Esophagus muscularis mucosa (tissue), 4 donors: ENCODE measurements around the gene ZNF670. TPM values are rescaled to one million over a fixed set of nuclear protein-coding genes. Genes with fewer than 3 reads are reported as not detected.
A peak's percentile ranks its signal among the peaks of the same experiment; 100 is the strongest.

Experiments used
- DNase-seq: peaks from one replicate; pipeline ENCODE4 v3.0.0-alpha.2; 2017; ENCODE audit errors: extremely low spot score
- H3K27ac ChIP-seq, 4 donors: fragments of 200-600 bp; sonication (generic); replicated peaks in 1 of 4; 1 replicate in 3 of 4; 2 replicates in 1 of 4; pipeline ENCODE4 v1.5.1; 2016 to 2019; ENCODE audit warnings: mild to moderate bottlenecking in 1 of 4
- H3K27me3 ChIP-seq, 4 donors: fragments of 200-600 bp; sonication (generic); one replicate each; pipeline versions ENCODE4 v1.5.1 to v1.6.0; 2016 to 2019
- H3K36me3 ChIP-seq, 4 donors: fragments of 200-600 bp; sonication (generic); one replicate each; pipeline ENCODE4 v1.5.1; 2016 to 2019
- H3K4me1 ChIP-seq, 4 donors: fragments of 200-600 bp; sonication (generic); one replicate each; pipeline ENCODE4 v1.5.1; 2016 to 2019
- H3K4me3 ChIP-seq, 4 donors: fragments of 200-600 bp; sonication (generic); 1 replicate in 2 of 4; 2 replicates in 2 of 4; pipeline ENCODE4 v1.5.1; 2016 to 2019; ENCODE audit warnings: mild to moderate bottlenecking in 4 of 4, moderate library complexity in 1 of 4
- H3K9me3 ChIP-seq, 4 donors: fragments of 200-600 bp; sonication (generic); 1 replicate in 3 of 4; 2 replicates in 1 of 4; pipeline ENCODE4 v1.5.1; 2016 to 2019
- EP300 ChIP-seq: sonication (generic); formaldehyde crosslinking; IDR thresholded peaks from one replicate; pipeline ENCODE4 v1.6.1; 2017; ENCODE audit warnings: antibody characterized with exemption
- POLR2A ChIP-seq: fragments of 450-650 bp; IDR thresholded peaks from one replicate; pipeline ENCODE4 v1.6.1; 2017; ENCODE audit warnings: antibody characterized with exemption, moderate library complexity, mild to moderate bottlenecking, low read depth
- POLR2AphosphoS5 ChIP-seq, 2 donors: sonication (generic); formaldehyde crosslinking; IDR thresholded peaks; one replicate each; pipeline ENCODE4 v1.6.1; 2017; ENCODE audit warnings: antibody characterized with exemption in 2 of 2
- WGBS: methylation state at CpG from one replicate; pipeline ENCODE4 v1.1.5; 2018; 5-methylcytosine and 5-hydroxymethylcytosine counted together
- intact Hi-C: fragments of 100-400 bp; cut with DNase I; formaldehyde crosslinking; loops from one replicate; pipeline ENCODE4 v1.15.1; 2023
- total RNA-seq, 4 donors: library from RNA; depleted of rRNA; stranded (reverse); fragments of >200 nt; gene quantifications; one replicate each; pipeline versions ENCODE4 v1.1.0 to v1.2.1, GENCODE V29; 2016
- TF ChIP-seq, protein P1 (sequence below), 3 experiments: fragments of 200-600 bp in 2 of 3; fragments of 450-650 bp in 1 of 3; sonication (generic) in 2 of 3; IDR thresholded peaks; one replicate each; pipeline ENCODE4 v1.5.1; 2017 to 2019; ENCODE audit warnings: antibody characterized with exemption in 3 of 3, mild to moderate bottlenecking in 2 of 3, moderate library complexity in 1 of 3

The ZNF670 gene
- total RNA-seq, 4 donors from 2014 or later = 2.1 to 4.0 (median 2.3) TPM

DNA sequence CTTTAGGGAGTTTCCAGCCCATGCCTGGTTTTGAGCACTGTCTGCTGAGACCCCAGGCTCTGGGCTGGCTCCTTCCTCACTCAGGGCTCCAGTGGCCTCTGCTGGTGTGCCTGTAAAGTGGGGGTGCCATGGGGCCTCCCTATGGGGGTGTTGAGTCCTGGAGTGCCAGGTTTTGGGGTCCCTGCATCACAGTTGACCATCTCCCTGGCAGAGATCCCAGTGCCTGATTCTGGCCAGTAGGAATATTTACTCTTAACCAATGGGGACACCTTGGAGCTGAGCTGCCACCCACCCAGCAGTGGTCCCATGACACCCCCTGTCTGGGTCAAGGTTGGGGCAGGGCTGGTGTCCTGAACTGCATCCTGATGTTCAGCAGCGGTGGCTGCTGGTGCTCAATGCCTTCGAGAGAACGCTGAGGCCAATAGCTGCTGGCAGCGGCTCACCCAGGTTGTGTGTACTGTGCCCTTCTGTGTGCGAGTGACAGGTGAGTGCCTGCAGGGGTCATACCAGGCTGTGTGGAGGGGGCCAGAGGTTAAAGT, 35.2 kb upstream of the ZNF670 start:
- H3K36me3 ChIP-seq = no peaks in the 10 kb centered on the region
- H3K27me3 ChIP-seq = no peaks in the 10 kb centered on the region
- H3K4me3 ChIP-seq = no peak overlapping the region
- no peak overlapping the region for H3K27ac ChIP-seq
- TF ChIP-seq POLR2A = no peak
- TF ChIP-seq, protein P1, sequence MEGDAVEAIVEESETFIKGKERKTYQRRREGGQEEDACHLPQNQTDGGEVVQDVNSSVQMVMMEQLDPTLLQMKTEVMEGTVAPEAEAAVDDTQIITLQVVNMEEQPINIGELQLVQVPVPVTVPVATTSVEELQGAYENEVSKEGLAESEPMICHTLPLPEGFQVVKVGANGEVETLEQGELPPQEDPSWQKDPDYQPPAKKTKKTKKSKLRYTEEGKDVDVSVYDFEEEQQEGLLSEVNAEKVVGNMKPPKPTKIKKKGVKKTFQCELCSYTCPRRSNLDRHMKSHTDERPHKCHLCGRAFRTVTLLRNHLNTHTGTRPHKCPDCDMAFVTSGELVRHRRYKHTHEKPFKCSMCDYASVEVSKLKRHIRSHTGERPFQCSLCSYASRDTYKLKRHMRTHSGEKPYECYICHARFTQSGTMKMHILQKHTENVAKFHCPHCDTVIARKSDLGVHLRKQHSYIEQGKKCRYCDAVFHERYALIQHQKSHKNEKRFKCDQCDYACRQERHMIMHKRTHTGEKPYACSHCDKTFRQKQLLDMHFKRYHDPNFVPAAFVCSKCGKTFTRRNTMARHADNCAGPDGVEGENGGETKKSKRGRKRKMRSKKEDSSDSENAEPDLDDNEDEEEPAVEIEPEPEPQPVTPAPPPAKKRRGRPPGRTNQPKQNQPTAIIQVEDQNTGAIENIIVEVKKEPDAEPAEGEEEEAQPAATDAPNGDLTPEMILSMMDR (IDR thresholded peaks at IDR 0.05) = no peak
- no peak for TF ChIP-seq EP300
- no peak for TF ChIP-seq POLR2AphosphoS5 (IDR thresholded peaks at IDR 0.05)
- WGBS = 93% methylated on average over 5 of the region's 5 CpGs
- DNase-seq = no peak
- peaks cover 12 to 26% (median 22%) of the 10 kb centered on the region in 4 donors for H3K4me1 ChIP-seq
- H3K9me3 ChIP-seq = no peaks in the 10 kb centered on the region
- intact Hi-C loops = loop anchor here (5.0 kb wide), 2 partner anchors 37 to 58 kb away; partner anchors contain the start of genes ZNF124 and ZNF670

DNA sequence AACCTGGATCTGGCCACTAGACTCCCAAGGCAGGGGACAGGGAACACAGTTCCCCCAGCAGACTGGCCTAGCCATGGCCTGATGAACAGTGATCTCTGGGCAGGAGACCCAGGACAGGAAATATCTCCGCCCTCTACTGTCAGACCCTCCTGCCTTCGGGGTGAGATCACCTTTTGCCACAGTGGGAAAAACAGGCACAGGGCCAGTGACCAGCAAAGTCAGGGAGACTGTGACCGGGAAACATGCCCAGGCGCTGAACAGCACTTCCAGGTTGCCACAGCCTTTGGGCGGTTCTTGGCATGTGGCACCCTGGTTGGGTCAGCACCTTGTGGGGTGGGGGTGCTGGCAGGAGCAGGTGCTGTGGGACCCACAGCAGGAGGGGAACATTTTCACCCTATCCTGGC, 34.5 kb upstream of the ZNF670 start:
- no peak overlapping the region for H3K4me3 ChIP-seq
- H3K4me1 ChIP-seq = peaks cover 12 to 26% (median 22%) of the 10 kb centered on the region in 4 donors
- TF ChIP-seq, protein P1 (IDR thresholded peaks at IDR 0.05) = no peak
- TF ChIP-seq POLR2A (no peak), EP300 (no peak), POLR2AphosphoS5 (IDR thresholded peaks at IDR 0.05) (no peak)
- intact Hi-C loops = loop anchor here (5.0 kb wide), 2 partner anchors 36 to 59 kb away; partner anchors contain the start of genes ZNF124 and ZNF670
- no peak for DNase-seq
- H3K27me3 ChIP-seq = no peaks in the 10 kb centered on the region
- whole genome bisulfite sequencing = 89% methylated on average over 5 of the region's 5 CpGs
- no peaks in the 10 kb centered on the region for H3K9me3 ChIP-seq
- H3K27ac ChIP-seq = peak overlapping the region in 3 of 4 donors; percentile 89 to 95 (median 90)
- no peaks in the 10 kb centered on the region for H3K36me3 ChIP-seq

DNA sequence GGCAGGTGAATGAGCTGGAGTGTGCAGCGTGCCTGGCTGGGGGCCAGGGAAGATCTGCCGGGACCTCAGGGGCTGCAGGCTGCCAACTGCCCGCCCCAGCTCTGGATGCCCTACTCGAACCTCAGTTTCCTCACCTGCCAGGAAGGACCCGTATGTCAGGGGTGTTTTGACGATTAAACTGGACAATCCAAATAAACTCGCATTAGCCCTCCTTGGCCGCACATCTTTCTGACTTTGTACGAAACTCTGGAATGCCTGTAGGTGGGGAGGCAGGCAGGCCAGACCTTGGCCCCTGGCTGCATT, 33.8 kb upstream of the ZNF670 start:
- Histone ChIP-seq H3K4me3 (peak overlapping the region; percentile 72 to 97 (median 86)), H3K9me3 (no peaks in the 10 kb centered on the region), H3K4me1 (peaks cover 12 to 26% (median 22%) of the 10 kb centered on the region in 4 donors), H3K27me3 (no peaks in the 10 kb centered on the region), H3K27ac (peak overlapping the region; percentile 89 to 95 (median 92)), H3K36me3 (no peaks in the 10 kb centered on the region)
- TF ChIP-seq, protein P1 (IDR thresholded peaks at IDR 0.05) = no peak
- no peak for TF ChIP-seq EP300
- no peak for TF ChIP-seq POLR2AphosphoS5 (IDR thresholded peaks at IDR 0.05)
- no peak for TF ChIP-seq POLR2A
- no peak for DNase-seq
- WGBS = 33% methylated on average over 3 of the region's 9 CpGs
- intact Hi-C loops = loop anchor here (5.0 kb wide), 2 partner anchors 35 to 60 kb away; partner anchors contain the start of genes ZNF124 and ZNF670

DNA sequence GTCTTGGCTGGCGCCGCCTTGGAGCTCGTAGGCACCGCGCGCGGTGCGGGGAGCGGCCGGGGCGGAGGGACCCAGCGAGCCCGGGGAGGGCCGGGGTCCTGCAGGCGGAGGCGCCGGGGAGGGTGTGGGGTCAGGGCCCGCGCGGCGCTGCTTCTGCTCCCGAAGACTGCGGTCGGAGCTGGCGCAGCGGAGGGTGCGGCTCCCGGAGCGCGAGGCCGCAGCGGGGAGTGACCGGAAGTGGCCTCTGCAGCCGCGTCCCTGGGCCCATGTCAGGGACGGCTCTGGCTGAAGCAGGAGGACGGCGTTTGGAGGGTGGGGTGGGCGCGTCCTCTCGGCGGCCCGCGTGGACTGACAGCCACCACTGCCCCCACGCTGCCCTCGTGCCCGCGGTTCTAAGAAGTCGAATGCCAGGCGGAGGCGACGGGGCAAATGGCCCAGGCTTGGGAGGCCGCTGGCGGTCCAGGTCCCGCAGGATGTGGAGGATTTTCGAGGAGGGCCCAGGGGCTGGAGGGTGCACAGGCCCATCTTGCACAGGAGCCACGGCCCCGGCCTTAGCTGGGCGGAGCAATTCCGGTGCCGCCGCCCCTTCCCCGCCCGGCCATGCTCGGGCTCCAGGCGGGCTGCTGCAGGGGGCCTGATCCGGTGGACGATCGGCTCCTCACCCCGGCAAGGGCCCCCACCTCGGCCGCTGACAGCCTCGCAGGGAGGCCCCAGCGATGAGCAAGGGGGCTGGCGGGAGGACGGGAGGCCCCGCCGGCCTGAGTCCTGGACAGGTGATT, 33.3 kb upstream of the ZNF670 start:
- WGBS = no CpG with 5 or more reads among the region's 78 CpGs
- H3K4me3 ChIP-seq = peak overlapping the region; percentile 72 to 97 (median 86)
- no peaks in the 10 kb centered on the region for H3K9me3 ChIP-seq
- peaks cover 12 to 26% (median 22%) of the 10 kb centered on the region in 4 donors for H3K4me1 ChIP-seq
- H3K36me3 ChIP-seq = no peaks in the 10 kb centered on the region
- intact Hi-C loops = loop anchor here (5.0 kb wide), 2 partner anchors 35 to 60 kb away; partner anchors contain the start of genes ZNF124 and ZNF670
- TF ChIP-seq POLR2AphosphoS5 (IDR thresholded peaks at IDR 0.05) (peak; percentile 76 to 78), EP300 (no peak)
- peak overlapping the region; percentile 89 to 95 (median 92) for H3K27ac ChIP-seq
- H3K27me3 ChIP-seq = no peaks in the 10 kb centered on the region
- DNase-seq = peak; percentile 88

DNA sequence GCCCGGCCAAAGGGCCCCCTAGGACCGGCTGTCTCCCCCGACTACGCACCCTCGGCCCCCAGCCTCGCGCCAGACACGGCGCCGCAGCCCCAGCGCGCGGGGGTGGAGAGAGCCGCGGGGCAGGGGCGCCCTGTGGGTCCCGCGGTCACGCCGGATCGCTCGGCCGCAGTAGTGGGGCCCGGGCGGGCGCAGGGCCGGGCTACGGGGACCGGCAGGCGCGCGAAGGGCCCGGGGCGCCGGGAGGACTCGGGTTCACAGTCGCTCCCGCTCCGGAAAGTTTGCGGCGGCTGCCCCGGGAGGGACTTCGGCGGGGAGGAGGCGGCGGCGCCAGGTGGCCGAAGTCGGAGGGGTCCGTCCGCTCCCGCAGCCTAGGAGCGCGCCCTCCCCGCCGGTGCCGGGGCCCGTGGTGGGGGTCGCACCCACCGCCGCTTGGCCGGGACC, 32.7 kb upstream of the ZNF670 start:
- no peak for DNase-seq
- Histone ChIP-seq H3K4me3 (peak overlapping the region; percentile 72 to 97 (median 86)), H3K36me3 (no peaks in the 10 kb centered on the region), H3K9me3 (no peaks in the 10 kb centered on the region), H3K4me1 (peaks cover 12 to 26% (median 22%) of the 10 kb centered on the region in 4 donors), H3K27me3 (no peaks in the 10 kb centered on the region), H3K27ac (peak overlapping the region; percentile 89 to 95 (median 92))
- intact Hi-C loops = loop anchor here (5.0 kb wide), 2 partner anchors 34 to 61 kb away; partner anchors contain the start of genes ZNF124 and ZNF670
- TF ChIP-seq EP300 = no peak
- TF ChIP-seq, protein P1 (IDR thresholded peaks at IDR 0.05) = no peak
- TF ChIP-seq POLR2A = no peak
- no peak for TF ChIP-seq POLR2AphosphoS5 (IDR thresholded peaks at IDR 0.05)
- WGBS = under 1% methylated on average over 31 of the region's 62 CpGs
